NCI-H2196 (cell line): Measurements from ENCODE around the gene UBTD2.
"Not testable (repeated sequence)": the region's sequence is repeated elsewhere in the genome, so short reads cannot be mapped to it uniquely, and the experiment has no call there.

Experiments used
- DNase-seq: peaks from one replicate; lab custom pipeline; 2025; ENCODE audit not compliant: unreplicated experiment; lab: John Stamatoyannopoulos, UW

The UBTD2 gene

DNA sequence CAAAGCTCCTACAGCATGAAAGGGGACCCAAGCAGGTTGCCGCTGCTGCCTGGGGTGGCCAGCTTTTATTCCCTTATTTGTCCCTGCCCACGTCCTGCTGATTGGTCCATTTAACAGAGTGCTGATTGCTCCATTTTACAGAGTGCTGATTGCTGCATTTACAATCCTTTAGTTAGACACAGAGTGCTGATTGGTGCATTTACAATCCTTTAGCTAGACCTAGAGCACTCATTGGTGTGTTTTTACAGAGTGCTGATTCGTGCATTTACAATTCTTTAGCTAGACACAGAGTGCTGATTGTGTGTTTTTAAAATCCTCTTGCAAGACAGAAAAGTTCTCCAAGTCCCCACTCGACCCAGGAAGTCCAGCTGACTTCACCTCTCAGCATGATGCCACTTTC is 85.8 kb downstream of the UBTD2 start:
- DNase-seq = not testable (repeated sequence)

DNA sequence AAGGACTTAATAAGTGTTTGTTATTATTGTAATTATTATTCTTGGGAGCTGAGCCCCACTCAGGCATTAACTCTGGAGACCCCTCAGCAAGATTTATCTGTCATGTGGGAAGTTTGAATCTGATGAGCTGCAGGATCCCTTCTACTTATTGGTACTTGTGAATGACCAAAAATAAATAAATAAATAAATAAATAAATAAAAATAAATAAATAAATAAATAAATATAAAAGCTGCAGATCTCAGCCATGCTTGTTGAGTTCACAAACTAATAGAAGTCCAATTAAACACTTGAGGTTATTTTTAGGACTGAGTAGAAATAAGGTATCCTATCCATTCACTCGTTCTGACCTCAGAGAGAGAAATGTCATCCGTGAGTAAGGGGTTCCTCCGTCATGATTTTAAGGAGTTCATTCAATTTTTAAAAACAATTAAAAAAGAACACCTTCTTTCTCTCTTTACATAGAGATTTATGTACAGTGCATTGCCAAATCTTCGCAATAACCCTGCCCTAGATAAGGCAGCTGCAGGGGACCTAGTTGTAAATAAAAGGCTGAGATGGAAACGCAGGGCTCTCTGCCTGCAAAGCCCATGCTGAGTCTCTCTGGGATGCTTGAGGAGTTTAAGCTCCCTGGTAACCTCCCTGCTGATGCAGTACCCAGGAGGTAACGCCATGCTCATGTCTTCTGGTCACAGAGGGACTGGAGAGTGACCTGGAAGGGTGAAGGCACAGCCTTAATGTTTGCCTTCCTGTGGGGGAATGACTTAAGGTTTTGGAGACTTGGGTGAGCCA is 88.4 kb downstream of the UBTD2 start:
- no peak for DNase-seq

- DNase-seq = no peak
These were observed 89.7 kb downstream of the UBTD2 start, which contains the start of gene EFCAB9 for GRCh38 chr5:172193872-172194271. TSS of gene EFCAB9 (plus strand) at chr5:172194172. CDS start at chr5:172194173, 1 bp downstream.

DNA sequence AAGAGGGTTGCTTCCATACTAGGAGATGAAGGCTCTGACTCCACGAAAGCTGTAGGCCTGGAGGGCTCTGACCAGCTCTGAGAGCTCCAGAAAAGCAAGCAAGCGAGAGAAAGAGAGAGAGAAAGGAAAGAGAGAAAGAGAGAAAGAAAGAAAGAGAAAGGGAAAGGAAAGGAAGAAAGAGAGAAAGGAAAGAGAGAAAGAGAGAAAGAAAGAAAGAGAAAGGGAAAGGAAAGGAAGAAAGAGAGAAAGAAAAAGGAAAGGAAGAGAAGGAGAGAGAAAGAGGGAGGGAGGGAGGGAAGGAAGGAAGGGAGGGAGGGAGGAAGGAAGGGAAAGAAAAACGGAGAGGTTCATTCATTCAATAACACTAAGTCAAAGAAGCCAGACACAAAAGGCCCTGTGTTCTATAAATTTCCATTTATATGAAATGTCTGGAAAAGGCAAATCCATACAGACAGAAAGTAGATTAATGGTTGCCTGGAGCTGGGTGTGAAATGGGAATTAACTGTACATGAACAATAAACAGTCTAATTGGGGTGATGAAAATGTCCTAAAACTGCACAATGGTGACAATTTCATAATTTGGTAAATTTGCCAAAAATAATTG is 93.8 kb downstream of the UBTD2 start:
- no peak for DNase-seq

GRCh38 chr5:172188893-172189692 is 94.5 kb downstream of the UBTD2 start:
- DNase-seq = no peak

GRCh38 chr5:172188033-172188892 is 95.3 kb downstream of the UBTD2 start, which contains the start of gene STK10:
TSS of gene STK10 (minus strand) at chr5:172188224. CDS start at chr5:172188042, 182 bp downstream.
- peak; percentile 88 for DNase-seq

- DNase-seq = peak; percentile 21
These were observed 96.2 kb downstream of the UBTD2 start for GRCh38 chr5:172187118-172188032.

GRCh38 chr5:172186114-172186695 is 97.4 kb downstream of the UBTD2 start:
- DNase-seq = no peak

DNA sequence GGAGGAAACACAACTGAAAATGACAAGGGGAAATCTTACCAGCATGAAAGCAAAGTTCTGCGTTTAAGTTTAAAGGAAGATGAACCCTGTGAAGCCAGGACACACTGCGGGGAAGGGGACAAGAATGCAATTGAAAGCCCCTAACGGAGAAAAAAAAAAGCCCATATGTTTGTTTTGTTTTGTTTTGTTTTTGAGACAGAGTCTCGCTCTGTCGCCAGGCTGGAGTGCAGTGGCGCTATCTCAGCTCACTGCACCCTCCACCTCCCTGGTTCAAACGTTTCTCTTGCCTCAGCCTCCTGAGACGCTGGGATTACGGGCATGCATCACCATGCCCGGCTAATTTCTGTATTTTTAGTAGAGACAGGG is 98.5 kb downstream of the UBTD2 start:
- DNase-seq = no peak

GRCh38 chr5:172183881-172184280 is 99.7 kb downstream of the UBTD2 start:
- DNase-seq = no peak

DNA sequence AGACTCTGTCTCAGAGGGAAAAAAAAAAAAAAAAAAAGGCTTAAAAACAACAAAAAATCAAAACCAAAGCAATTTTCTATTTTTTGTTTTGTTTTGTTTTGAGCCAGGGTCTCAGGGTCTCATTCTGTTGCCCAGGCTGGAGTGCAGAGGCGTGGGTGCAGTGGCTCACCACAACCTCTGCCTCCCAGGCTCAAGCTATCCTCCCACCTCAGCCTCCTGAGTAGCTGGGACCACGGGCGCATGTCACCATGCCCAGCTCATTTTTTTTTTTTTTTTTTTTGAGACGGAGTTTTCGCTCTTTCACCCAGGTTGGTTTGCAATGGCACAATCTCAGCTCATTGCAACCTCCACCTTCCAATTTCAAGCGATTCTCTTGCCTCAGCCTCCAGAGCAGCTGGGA is 101.3 kb downstream of the UBTD2 start:
- no peak for DNase-seq

- DNase-seq = no peak
These were observed 102.6 kb downstream of the UBTD2 start for GRCh38 chr5:172180936-172181335.

DNA sequence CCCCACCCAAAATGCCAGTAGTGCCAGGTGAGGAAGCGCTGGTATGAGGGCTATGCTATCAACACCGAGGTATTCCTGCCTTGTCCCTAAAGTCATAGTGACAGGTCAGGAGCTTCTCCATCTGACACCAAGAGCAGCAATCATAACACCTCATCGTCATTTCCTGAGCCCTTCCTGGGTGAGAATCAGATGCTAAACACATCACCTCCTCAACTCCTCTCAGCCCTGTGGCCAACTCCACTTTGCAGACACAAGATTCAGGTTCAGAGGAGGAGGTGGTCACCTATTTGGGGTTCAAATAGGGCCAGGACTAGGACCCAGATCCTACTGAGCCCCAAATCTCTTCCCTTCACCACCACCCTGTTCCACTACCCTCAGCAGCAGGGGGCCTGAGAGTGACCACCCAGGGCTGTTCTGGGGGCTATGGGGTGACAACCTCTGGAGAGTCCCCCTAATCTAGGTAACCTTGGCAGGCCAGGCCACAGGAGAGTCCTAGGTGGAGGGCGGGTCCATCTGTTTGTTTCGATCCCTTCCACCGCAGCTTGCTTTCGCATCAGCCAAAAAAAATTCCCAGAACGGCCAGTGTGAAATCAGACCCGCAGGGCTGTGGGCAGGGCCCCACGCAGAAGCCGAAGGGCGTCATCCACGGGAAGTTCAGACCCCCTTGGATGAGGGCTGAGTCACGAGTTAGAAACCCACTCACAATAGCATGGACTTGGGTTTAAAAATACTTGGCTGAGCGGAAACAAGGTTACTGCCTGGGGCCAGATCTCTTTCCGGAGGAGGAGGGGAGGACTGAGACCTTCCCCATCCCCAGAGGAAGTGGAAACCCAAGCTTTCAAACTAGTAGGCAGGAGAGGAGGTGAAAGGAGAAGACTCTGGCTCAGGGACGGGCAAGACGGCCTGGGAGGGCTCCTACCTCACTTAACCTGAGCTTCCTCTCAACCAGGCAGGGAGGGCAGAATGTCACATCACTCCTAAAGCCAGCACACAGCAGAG is 104.3 kb downstream of the UBTD2 start:
- no peak for DNase-seq

DNA sequence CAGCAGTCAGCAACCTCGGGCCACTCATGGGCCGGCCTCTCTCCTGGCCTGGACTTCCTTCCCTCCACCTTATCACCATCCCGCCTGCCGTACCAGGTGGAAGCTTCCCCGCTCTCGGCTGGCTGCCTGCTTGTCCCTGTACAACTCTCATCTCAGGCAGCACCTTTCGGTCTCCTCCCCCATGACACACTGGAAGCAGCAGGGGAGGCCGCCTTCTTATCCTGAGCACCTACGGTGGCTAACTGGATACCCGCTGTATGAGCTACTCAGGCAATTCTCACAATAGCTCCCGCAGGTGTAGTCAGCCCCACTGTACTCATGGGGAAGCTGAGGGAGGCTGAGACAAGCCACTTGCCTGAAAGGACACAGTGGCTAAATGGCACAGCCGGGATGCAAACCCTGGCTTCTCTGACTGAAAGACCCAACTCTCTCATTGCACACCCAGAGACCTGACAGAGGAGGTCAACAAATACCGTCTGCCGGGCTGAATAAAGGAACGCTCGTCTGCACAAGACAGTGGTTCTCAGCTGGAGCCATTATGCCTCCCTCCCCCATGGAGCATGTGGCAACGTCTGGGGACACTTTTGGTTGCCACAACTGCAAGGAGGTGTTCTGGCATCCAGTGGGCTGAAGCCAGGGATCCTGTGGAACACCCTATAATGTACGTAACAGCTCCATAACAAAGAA is 105.1 kb downstream of the UBTD2 start:
- no peak for DNase-seq

- no peak for DNase-seq
These were observed 106.4 kb downstream of the UBTD2 start for GRCh38 chr5:172177176-172177575.

- no peak for DNase-seq
These were observed 108.3 kb downstream of the UBTD2 start for GRCh38 chr5:172175263-172175719.

GRCh38 chr5:172173564-172174153 is 109.9 kb downstream of the UBTD2 start:
- no peak for DNase-seq
